ENCODE measurements around the gene ENPP1. TPM values are rescaled to one million over a fixed set of nuclear protein-coding genes. Genes with fewer than 3 reads are reported as not detected.

The ENPP1 gene
- total and polyA plus RNA-seq, 2 of the 4 experiments (the other 2 are of a cell fraction), result 10.9 to 38.9 TPM

GRCh38 chr6:131825946-131826345 lies 18.1 kb downstream of the ENPP1 start:
- H2BK15ac ChIP-seq (ENCODE audit: low read depth, low read length), result no peak overlapping the region
- no peak overlapping the region for H3K14ac ChIP-seq (replicated peaks; ENCODE audit: low read depth, low read length)
- H3K36me3 ChIP-seq (ENCODE audit: control insufficient read depth, insufficient read depth, low read length), result no peaks in the 10 kb centered on the region
- peak overlapping the region; percentile 54; the same call in 1 of the 2 replicates for H3K4me2 ChIP-seq (ENCODE audit: low read depth, low read length)
- H4K8ac ChIP-seq (ENCODE audit: low read depth in 2 of 2, low read length in 2 of 2), result no peak overlapping the region
- no peak overlapping the region for H2AFZ ChIP-seq (replicated peaks; ENCODE audit: low read length, poor library complexity)
- H3K4me3 ChIP-seq (ENCODE audit: insufficient read depth, low read depth, low read length), result no peak overlapping the region
- no peak overlapping the region for H3K56ac ChIP-seq (ENCODE audit: extremely low read depth, insufficient read depth, low read length)
- H3K9me1 ChIP-seq (ENCODE audit: insufficient read depth, low read length), result no peaks in the 10 kb centered on the region
- no peak overlapping the region for H2AK9ac ChIP-seq (replicated peaks; ENCODE audit: low read depth, low read length, poor library complexity)
- ChIA-PET CTCF (no interaction called here), POLR2A (ENCODE audit: unreplicated experiment) (no interaction called here)
- no peak overlapping the region for H2BK20ac ChIP-seq (ENCODE audit: low read depth, low read length)
- no peak overlapping the region for H3K27ac ChIP-seq (ENCODE audit: insufficient read depth, low read length)
- H2BK5ac ChIP-seq (ENCODE audit: low read depth, low read length, poor library complexity, severe bottlenecking), result no peak overlapping the region
- H3K27me3 ChIP-seq (ENCODE audit: control insufficient read depth, insufficient read depth, low read length), result no peaks in the 10 kb centered on the region
- in situ Hi-C loops (cut with MboI; ENCODE audit: low sequenced_read_pairs) (no loop called here), intact Hi-C loops (cut with micrococcal nuclease) (no loop called here), dilution Hi-C loops (cut with HindIII; ENCODE audit: low sequenced_read_pairs, unreplicated experiment) (no loop called here)
- peak overlapping the region; percentile 25; the same call in 1 of the 2 replicates for H4K5ac ChIP-seq (ENCODE audit: low read depth, low read length)
- H3K9me3 ChIP-seq (ENCODE audit: control insufficient read depth, insufficient read depth, low read length), result no peaks in the 10 kb centered on the region
- TF ChIP-seq MXI1 (IDR thresholded peaks at IDR 0.05; ENCODE audit: borderline replicate concordance, low read depth, low read length) (no peak), FOS (IDR thresholded peaks at IDR 0.05; ENCODE audit: low read depth, low read length) (no peak), POLR2A (IDR thresholded peaks at IDR 0.05; ENCODE audit: low read depth, low read length) (no peak), CEBPB (IDR thresholded peaks at IDR 0.05; ENCODE audit: low read depth, low read length) (no peak), RFX5 (IDR thresholded peaks at IDR 0.05; ENCODE audit: low read depth, low read length) (no peak), NFE2L2 (IDR thresholded peaks at IDR 0.05; ENCODE audit: low read depth, low read length) (no peak), CTCF (conservative IDR thresholded peaks at IDR 0.05; ENCODE audit: low read depth, low read length) (no peak), MAZ (IDR thresholded peaks at IDR 0.05; ENCODE audit: borderline replicate concordance, low read depth, low read length) (no peak), BHLHE40 (IDR thresholded peaks at IDR 0.05; ENCODE audit: low read depth, low read length) (no peak), USF2 (IDR thresholded peaks at IDR 0.05; ENCODE audit: low read depth, low read length) (no peak), RAD21 (IDR thresholded peaks at IDR 0.05; ENCODE audit: low read length) (no peak)
- no peak overlapping the region for H3K9ac ChIP-seq (ENCODE audit: low read depth, low read length)
- no peak overlapping the region for H3K23ac ChIP-seq (ENCODE audit: low read depth, low read length)
- no peak overlapping the region for H4K91ac ChIP-seq (ENCODE audit: insufficient read depth, low read depth, low read length)
- H3K4me1 ChIP-seq (ENCODE audit: control insufficient read depth, insufficient read depth, low read length), result no peaks in the 10 kb centered on the region; the same call in 1 of the 2 replicates
- H2BK120ac ChIP-seq (ENCODE audit: low read depth, low read length), result no peak overlapping the region
- ATAC-seq (ENCODE audit: low read depth) (peak; percentile 53), DNase-seq (peak; percentile 20)
- H3K79me1 ChIP-seq (ENCODE audit: low read depth in 1 of 2, low read length in 2 of 2), result peaks cover 7 to 10% of the 10 kb centered on the region in 2 experiments; a peak in 3 of 4 replicates
- BruUV-seq (replicated peaks), result no TSS peak
- no peak overlapping the region for H3K4ac ChIP-seq (ENCODE audit: low read depth, low read length)
- H3K18ac ChIP-seq (ENCODE audit: low read depth, low read length), result no peak overlapping the region
- no CpG with 5 or more reads among the region's 1 CpG for WGBS, 2 experiments (ENCODE audit: extremely low coverage in 2 of 2, insufficient read length in 1 of 2)
- no peak overlapping the region for H2AK5ac ChIP-seq (ENCODE audit: low read depth, low read length)
- no peaks in the 10 kb centered on the region for H4K20me1 ChIP-seq (ENCODE audit: insufficient read depth, low read length)

All from IMR-90 (cell line).